Esophagus muscularis mucosa (tissue), 4 donors: ENCODE data around the gene HPCA. TPM values are rescaled to one million over a fixed set of nuclear protein-coding genes. Genes with fewer than 3 reads are reported as not detected.

Experiments
- DNase-seq: peaks from one replicate; pipeline ENCODE4 v3.0.0-alpha.2; 2017; ENCODE audit errors: extremely low spot score
- H3K27ac ChIP-seq, 4 donors: fragments of 200-600 bp; sonication (generic); replicated peaks in 1 of 4; 1 replicate in 3 of 4; 2 replicates in 1 of 4; pipeline ENCODE4 v1.5.1; 2016 to 2019; ENCODE audit warnings: mild to moderate bottlenecking in 1 of 4
- H3K27me3 ChIP-seq, 4 donors: fragments of 200-600 bp; sonication (generic); one replicate each; pipeline versions ENCODE4 v1.5.1 to v1.6.0; 2016 to 2019
- H3K36me3 ChIP-seq, 4 donors: fragments of 200-600 bp; sonication (generic); one replicate each; pipeline ENCODE4 v1.5.1; 2016 to 2019
- H3K4me1 ChIP-seq, 4 donors: fragments of 200-600 bp; sonication (generic); one replicate each; pipeline ENCODE4 v1.5.1; 2016 to 2019
- H3K4me3 ChIP-seq, 4 donors: fragments of 200-600 bp; sonication (generic); 1 replicate in 2 of 4; 2 replicates in 2 of 4; pipeline ENCODE4 v1.5.1; 2016 to 2019; ENCODE audit warnings: mild to moderate bottlenecking in 4 of 4, moderate library complexity in 1 of 4
- H3K9me3 ChIP-seq, 4 donors: fragments of 200-600 bp; sonication (generic); 1 replicate in 3 of 4; 2 replicates in 1 of 4; pipeline ENCODE4 v1.5.1; 2016 to 2019
- CTCF ChIP-seq, 3 experiments: fragments of 200-600 bp in 2 of 3; fragments of 450-650 bp in 1 of 3; sonication (generic) in 2 of 3; IDR thresholded peaks; one replicate each; pipeline ENCODE4 v1.5.1; 2017 to 2019; ENCODE audit warnings: antibody characterized with exemption in 3 of 3, mild to moderate bottlenecking in 2 of 3, moderate library complexity in 1 of 3
- EP300 ChIP-seq: sonication (generic); formaldehyde crosslinking; IDR thresholded peaks from one replicate; pipeline ENCODE4 v1.6.1; 2017; ENCODE audit warnings: antibody characterized with exemption
- POLR2A ChIP-seq: fragments of 450-650 bp; IDR thresholded peaks from one replicate; pipeline ENCODE4 v1.6.1; 2017; ENCODE audit warnings: antibody characterized with exemption, moderate library complexity, mild to moderate bottlenecking, low read depth
- POLR2AphosphoS5 ChIP-seq, 2 donors: sonication (generic); formaldehyde crosslinking; IDR thresholded peaks; one replicate each; pipeline ENCODE4 v1.6.1; 2017; ENCODE audit warnings: antibody characterized with exemption in 2 of 2
- WGBS: methylation state at CpG from one replicate; pipeline ENCODE4 v1.1.5; 2018; 5-methylcytosine and 5-hydroxymethylcytosine counted together
- intact Hi-C: fragments of 100-400 bp; cut with DNase I; formaldehyde crosslinking; loops from one replicate; pipeline ENCODE4 v1.15.1; 2023
- total RNA-seq, 4 donors: library from RNA; depleted of rRNA; stranded (reverse); fragments of >200 nt; gene quantifications; one replicate each; pipeline versions ENCODE4 v1.1.0 to v1.2.1, GENCODE V29; 2016

HPCA gene
- total RNA-seq, 4 donors from 2014 or later = 0.23 TPM; not detected in 3

DNA sequence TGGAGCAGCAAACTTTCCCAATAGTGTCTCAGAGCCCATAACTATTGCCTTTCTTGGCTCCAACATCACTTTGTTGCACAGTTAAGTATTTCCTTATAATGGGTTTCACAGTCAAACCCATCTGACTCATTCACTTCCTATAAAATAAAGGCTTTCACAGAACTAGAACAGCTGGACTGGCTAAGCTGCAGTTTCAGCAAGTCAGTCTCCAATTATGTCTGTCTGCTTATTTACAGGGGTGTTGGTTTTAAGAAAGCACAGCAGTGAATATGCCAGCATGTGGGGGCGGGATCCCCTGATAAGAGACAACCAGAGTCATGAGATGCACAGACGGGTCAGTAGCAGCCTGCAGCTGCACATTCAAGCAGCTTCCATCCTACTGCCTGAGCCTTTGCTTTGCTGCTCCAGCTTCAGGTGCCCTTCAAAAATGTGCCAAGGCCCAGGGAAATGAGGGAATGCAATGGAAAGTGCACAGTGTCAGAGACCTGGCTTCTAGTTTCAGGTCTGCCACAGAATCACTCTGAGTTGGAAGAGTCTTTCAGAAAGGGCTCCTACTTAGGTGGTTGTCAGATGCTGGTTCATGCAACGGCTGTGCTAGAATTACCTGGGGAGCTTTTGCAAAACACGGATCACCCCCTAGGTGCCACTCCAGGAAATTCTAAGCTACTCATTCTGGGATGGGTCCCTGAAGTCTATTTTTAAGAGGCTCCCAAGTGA, 53.5 kb downstream of the HPCA start:
- TF ChIP-seq POLR2AphosphoS5 (IDR thresholded peaks at IDR 0.05) = peak in 1 of 2 donors; percentile 29
- TF ChIP-seq CTCF (IDR thresholded peaks at IDR 0.05) = no peak
- no peak for TF ChIP-seq EP300
- TF ChIP-seq POLR2A = no peak
- H3K27ac ChIP-seq = peak overlapping the region in 1 of 4 donors; percentile 46
- WGBS = 58% methylated on average over 3 of the region's 4 CpGs
- H3K9me3 ChIP-seq = no peaks in the 10 kb centered on the region
- DNase-seq = no peak
- peaks cover 8 to 18% (median 16%) of the 10 kb centered on the region in 4 donors for H3K4me1 ChIP-seq
- H3K4me3 ChIP-seq = no peak overlapping the region
- H3K36me3 ChIP-seq = peaks cover 36 to 94% (median 80%) of the 10 kb centered on the region in 4 donors
- no peaks in the 10 kb centered on the region for H3K27me3 ChIP-seq
- intact Hi-C loops = loop anchor here (5.0 kb wide), 1 partner anchor 67 kb away; no protein-coding TSS in a partner anchor

DNA sequence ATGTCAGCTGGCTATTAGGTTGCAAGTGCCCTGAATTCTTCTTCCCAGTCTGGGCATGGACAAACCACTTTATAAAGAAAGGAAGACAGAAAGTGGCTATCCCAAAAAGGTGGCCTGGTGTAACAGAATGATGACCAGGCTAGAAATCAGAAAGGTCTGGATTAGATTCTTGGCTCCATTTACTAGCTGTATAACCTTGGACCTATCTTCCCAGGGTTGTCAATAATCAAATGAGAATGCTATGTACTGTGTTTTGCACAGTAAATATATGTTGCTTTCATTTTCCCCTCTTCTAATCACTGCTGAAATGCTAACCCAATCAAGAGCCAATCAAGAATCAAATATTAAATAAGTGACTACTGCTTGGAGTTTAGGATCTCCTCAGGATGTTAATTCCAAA, 57.9 kb downstream of the HPCA start:
- peaks cover 12 to 31% (median 22%) of the 10 kb centered on the region in 4 donors for H3K4me1 ChIP-seq
- H3K36me3 ChIP-seq = peaks cover 47 to 90% (median 76%) of the 10 kb centered on the region in 4 donors
- no peak for DNase-seq
- intact Hi-C loops = no loop called here
- H3K27me3 ChIP-seq = no peaks in the 10 kb centered on the region
- no peak overlapping the region for H3K27ac ChIP-seq
- no peak for TF ChIP-seq CTCF (IDR thresholded peaks at IDR 0.05)
- no peaks in the 10 kb centered on the region for H3K9me3 ChIP-seq
- no peak overlapping the region for H3K4me3 ChIP-seq

Other genes starting within 250 kb of the HPCA start
- 10 to 100 TPM; 19.6 to 31.1 (median 25.8) TPM for gene ZBTB8OS, start 235.9 kb upstream of the HPCA start, total RNA-seq
- gene RBBP4, start 235.3 kb upstream of the HPCA start, total RNA-seq = 10 to 100 TPM; 83.0 to 98.8 (median 92.2) TPM
- gene SYNC, start 183.7 kb upstream of the HPCA start, total RNA-seq = 100 to 1,000 TPM; 111 to 201 (median 153) TPM
- 10 to 100 TPM; 34.1 to 55.7 (median 38.8) TPM for gene YARS1, start 69.1 kb upstream of the HPCA start, total RNA-seq
- 10 to 100 TPM; 14.9 to 24.1 (median 18.6) TPM for gene S100PBP, start 68.8 kb upstream of the HPCA start, total RNA-seq
- gene FNDC5, start 15.6 kb upstream of the HPCA start, total RNA-seq = 10 to 100 TPM in 2 of 4 donors, 1 to 10 TPM in 2; 5.5 to 17.0 (median 9.8) TPM
- 100 to 1,000 TPM in 3 of 4 donors, 10 to 100 TPM in 1; 64.6 to 132 (median 118) TPM for gene TMEM54, start 14.9 kb downstream of the HPCA start, total RNA-seq
- gene RNF19B, start 78.3 kb downstream of the HPCA start, total RNA-seq = 10 to 100 TPM; 16.2 to 32.3 (median 22.7) TPM
- 100 to 1,000 TPM in 1 of 4 donors, 10 to 100 TPM in 3; 70.2 to 108 (median 80.7) TPM for gene AK2, start 150.4 kb downstream of the HPCA start, total RNA-seq
- 1 to 10 TPM; 2.5 to 6.1 (median 4.1) TPM for gene AZIN2, start 194.7 kb downstream of the HPCA start, total RNA-seq